MM.1S (cell line): ENCODE measurements around the gene TRIM75.

ENCODE experiments used
- CTCF ChIP-seq: fragments of 300-600 bp; sonication (generic); IDR thresholded peaks from 2 replicates; pipeline ENCODE4 v1.5.1; 2016; ENCODE audit warnings: antibody characterized with exemption, low read length, mixed read lengths
- EZH2 ChIP-seq: fragments of 300-600 bp; sonication (generic); optimal IDR thresholded peaks from 2 replicates; pipeline ENCODE3; 2017; ENCODE audit warnings: low read depth, mild to moderate bottlenecking, antibody characterized with exemption, low read length, mixed read lengths
- EZH2phosphoT487 ChIP-seq: fragments of 300-600 bp; sonication (generic); IDR thresholded peaks from 2 replicates; pipeline ENCODE4 v1.6.1; 2018; ENCODE audit warnings: antibody characterized with exemption, low read length

DNA sequence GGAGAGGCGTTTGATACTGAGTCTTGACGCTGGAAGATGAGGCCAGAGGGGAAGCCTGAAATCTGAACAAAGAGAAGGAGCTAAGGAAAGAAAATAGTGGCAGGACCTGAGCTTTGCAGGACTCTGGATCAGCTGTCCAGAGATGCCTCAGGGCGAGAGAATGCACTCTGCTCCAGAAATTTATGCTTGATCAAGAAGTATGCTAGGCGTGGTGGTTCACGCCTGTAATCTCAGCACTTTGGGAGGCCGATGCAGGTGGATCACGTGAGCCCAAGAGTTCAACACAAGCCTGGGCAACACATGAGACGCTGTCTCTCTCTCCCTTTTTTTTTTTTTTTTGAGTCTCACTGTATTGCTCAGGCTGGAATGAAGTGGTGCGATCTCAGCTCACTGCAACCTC, 1.9 kb downstream of the TRIM75 start:
- TF ChIP-seq CTCF (no peak), EZH2 (no peak), EZH2phosphoT487 (no peak)
